ENCODE results near the gene SMC2.

GRCh38 chr9:104099630-104100029, 5.5 kb downstream of the SMC2 start:
- TF ChIP-seq, protein P1, sequence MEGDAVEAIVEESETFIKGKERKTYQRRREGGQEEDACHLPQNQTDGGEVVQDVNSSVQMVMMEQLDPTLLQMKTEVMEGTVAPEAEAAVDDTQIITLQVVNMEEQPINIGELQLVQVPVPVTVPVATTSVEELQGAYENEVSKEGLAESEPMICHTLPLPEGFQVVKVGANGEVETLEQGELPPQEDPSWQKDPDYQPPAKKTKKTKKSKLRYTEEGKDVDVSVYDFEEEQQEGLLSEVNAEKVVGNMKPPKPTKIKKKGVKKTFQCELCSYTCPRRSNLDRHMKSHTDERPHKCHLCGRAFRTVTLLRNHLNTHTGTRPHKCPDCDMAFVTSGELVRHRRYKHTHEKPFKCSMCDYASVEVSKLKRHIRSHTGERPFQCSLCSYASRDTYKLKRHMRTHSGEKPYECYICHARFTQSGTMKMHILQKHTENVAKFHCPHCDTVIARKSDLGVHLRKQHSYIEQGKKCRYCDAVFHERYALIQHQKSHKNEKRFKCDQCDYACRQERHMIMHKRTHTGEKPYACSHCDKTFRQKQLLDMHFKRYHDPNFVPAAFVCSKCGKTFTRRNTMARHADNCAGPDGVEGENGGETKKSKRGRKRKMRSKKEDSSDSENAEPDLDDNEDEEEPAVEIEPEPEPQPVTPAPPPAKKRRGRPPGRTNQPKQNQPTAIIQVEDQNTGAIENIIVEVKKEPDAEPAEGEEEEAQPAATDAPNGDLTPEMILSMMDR (conservative IDR thresholded peaks at IDR 0.05; ENCODE audit: low read length): no peak
- no peak for TF ChIP-seq EZH2phosphoT487 (IDR thresholded peaks at IDR 0.05; ENCODE audit: borderline replicate concordance, low read depth, low read length)

All from OCI-LY7 (cell line).